Natural killer cell (primary cell): Measurements from ENCODE around the gene SACM1L. TPM values are rescaled to one million over a fixed set of nuclear protein-coding genes. Genes with fewer than 3 reads are reported as not detected.

Experiments
- ATAC-seq, 3 donors: fragments of 150-1000 bp in 2 of 3; fragments of 200-7000 bp in 1 of 3; cut with Tn5 transposase; 1 replicate in 1 of 3; 2 replicates in 2 of 3; pipeline ENCODE4 v1.10.0; 2021; ENCODE audit warnings: mild to moderate bottlenecking in 2 of 3, moderate library complexity in 2 of 3
- DNase-seq, 2 donors: peaks; one replicate each; pipeline versions ENCODE4 v3.0.0 to v3.0.0-alpha.2; 2013 to 2021; ENCODE audit warnings: mixed read lengths in 1 of 2
- H3K27ac ChIP-seq: one replicate; pipeline ENCODE4 v1.5.1; 2013; ENCODE audit warnings: mild to moderate bottlenecking, low read length
- H3K27me3 ChIP-seq: one replicate; pipeline ENCODE4 v1.6.1; 2013; ENCODE audit warnings: low read length; ENCODE audit not compliant: control insufficient read depth, insufficient read depth
- H3K36me3 ChIP-seq: one replicate; pipeline ENCODE4 v1.6.1; 2013; ENCODE audit warnings: low read length; ENCODE audit not compliant: control insufficient read depth, insufficient read depth
- H3K4me1 ChIP-seq: one replicate; pipeline ENCODE4 v1.6.1; 2013; ENCODE audit warnings: low read length; ENCODE audit not compliant: control insufficient read depth, insufficient read depth
- H3K4me3 ChIP-seq: one replicate; pipeline ENCODE4 v1.5.1; 2013; ENCODE audit warnings: low read length
- H3K9me3 ChIP-seq: one replicate; pipeline ENCODE4 v1.6.1; 2013; ENCODE audit warnings: low read length; ENCODE audit not compliant: control insufficient read depth, insufficient read depth
- H3K27ac Mint-ChIP-seq, 2 donors: one replicate each; pipeline ENCODE4 v1.8.0; 2022; ENCODE audit warnings: mild to moderate bottlenecking in 2 of 2, mixed read lengths in 2 of 2, moderate library complexity in 1 of 2
- H3K27me3 Mint-ChIP-seq, 2 donors: one replicate each; pipeline ENCODE4 v1.8.0; 2022; ENCODE audit warnings: low read depth in 2 of 2, mixed read lengths in 2 of 2
- H3K36me3 Mint-ChIP-seq: one replicate; pipeline ENCODE4 v1.8.0; 2022; ENCODE audit warnings: mixed read lengths
- H3K4me1 Mint-ChIP-seq, 2 donors: one replicate each; pipeline ENCODE4 v1.8.0; 2022; ENCODE audit warnings: mixed read lengths in 2 of 2
- H3K4me3 Mint-ChIP-seq: one replicate; pipeline ENCODE4 v1.8.0; 2022; ENCODE audit warnings: mild to moderate bottlenecking, moderate library complexity, mixed read lengths
- H3K9me3 Mint-ChIP-seq, 2 donors: one replicate each; pipeline ENCODE4 v1.8.0; 2022; ENCODE audit warnings: mixed read lengths in 2 of 2
- WGBS: methylation state at CpG from one replicate; pipeline ENCODE4 v1.1.7; 2013; ENCODE audit warnings: missing lambda C conversion rate; ENCODE audit not compliant: insufficient coverage; 5-methylcytosine and 5-hydroxymethylcytosine counted together
- intact Hi-C: fragments of 100-400 bp; cut with micrococcal nuclease; formaldehyde crosslinking; loops from one replicate; pipeline ENCODE4 v1.14.2; 2022
- total RNA-seq, 4 donors: library from RNA; stranded (reverse); fragments of 120-200 nt in 1 of 4; gene quantifications; one replicate each; pipeline versions ENCODE4 v1.2.3 to v1.2.4, GENCODE V29; 2013 to 2022
- TF ChIP-seq, protein P1 (sequence below): fragments of 200-600 bp; IDR thresholded peaks from one replicate; pipeline ENCODE4 v1.8.0; 2022; ENCODE audit warnings: antibody characterized with exemption

SACM1L gene
- total RNA-seq, 3 donors from 2014 or later (not counting 1 experiment from before 2014, with no cell fraction given) = 93.2 to 110 (median 93.9) TPM

DNA sequence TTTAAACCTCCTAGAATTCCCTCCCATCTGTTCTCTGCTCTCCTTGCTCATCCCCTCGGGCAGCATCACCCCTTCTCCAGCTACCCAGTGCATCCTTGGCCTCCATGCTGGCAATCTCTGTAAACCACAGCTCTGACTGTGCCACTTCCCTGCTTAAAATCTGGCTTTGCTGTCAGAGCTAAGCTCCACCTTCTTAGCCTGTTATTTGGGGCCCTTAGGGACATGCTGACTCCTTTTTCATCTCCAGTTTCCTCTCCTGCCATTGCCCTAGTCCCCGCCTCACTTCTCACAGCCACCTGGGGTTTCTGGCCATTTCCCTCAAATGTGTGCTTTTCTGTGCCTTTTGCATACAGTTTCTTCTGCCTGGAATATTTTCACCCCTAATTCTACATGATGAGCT, 101.4 kb downstream of the SACM1L start:
- H3K4me3 ChIP-seq = no peak overlapping the region
- DNase-seq (no peak), ATAC-seq (no peak)
- peaks cover 13% of the 10 kb centered on the region for H3K27me3 ChIP-seq
- no peak overlapping the region for H3K4me3 Mint-ChIP-seq
- no peaks in the 10 kb centered on the region for H3K9me3 ChIP-seq
- H3K9me3 Mint-ChIP-seq = peaks cover 2 to 5% of the 10 kb centered on the region in 2 donors
- H3K27ac Mint-ChIP-seq = no peak overlapping the region
- WGBS = 79% methylated on average over 2 of the region's 2 CpGs
- H3K4me1 ChIP-seq = peaks cover 3% of the 10 kb centered on the region
- no peaks in the 10 kb centered on the region for H3K36me3 ChIP-seq
- peaks cover 26 to 45% of the 10 kb centered on the region in 2 donors for H3K27me3 Mint-ChIP-seq
- TF ChIP-seq, protein P1, sequence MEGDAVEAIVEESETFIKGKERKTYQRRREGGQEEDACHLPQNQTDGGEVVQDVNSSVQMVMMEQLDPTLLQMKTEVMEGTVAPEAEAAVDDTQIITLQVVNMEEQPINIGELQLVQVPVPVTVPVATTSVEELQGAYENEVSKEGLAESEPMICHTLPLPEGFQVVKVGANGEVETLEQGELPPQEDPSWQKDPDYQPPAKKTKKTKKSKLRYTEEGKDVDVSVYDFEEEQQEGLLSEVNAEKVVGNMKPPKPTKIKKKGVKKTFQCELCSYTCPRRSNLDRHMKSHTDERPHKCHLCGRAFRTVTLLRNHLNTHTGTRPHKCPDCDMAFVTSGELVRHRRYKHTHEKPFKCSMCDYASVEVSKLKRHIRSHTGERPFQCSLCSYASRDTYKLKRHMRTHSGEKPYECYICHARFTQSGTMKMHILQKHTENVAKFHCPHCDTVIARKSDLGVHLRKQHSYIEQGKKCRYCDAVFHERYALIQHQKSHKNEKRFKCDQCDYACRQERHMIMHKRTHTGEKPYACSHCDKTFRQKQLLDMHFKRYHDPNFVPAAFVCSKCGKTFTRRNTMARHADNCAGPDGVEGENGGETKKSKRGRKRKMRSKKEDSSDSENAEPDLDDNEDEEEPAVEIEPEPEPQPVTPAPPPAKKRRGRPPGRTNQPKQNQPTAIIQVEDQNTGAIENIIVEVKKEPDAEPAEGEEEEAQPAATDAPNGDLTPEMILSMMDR = no peak
- no peaks in the 10 kb centered on the region for H3K36me3 Mint-ChIP-seq
- intact Hi-C loops = no loop called here
- H3K4me1 Mint-ChIP-seq = peaks cover 5 to 6% of the 10 kb centered on the region in 2 donors
- no peak overlapping the region for H3K27ac ChIP-seq

DNA sequence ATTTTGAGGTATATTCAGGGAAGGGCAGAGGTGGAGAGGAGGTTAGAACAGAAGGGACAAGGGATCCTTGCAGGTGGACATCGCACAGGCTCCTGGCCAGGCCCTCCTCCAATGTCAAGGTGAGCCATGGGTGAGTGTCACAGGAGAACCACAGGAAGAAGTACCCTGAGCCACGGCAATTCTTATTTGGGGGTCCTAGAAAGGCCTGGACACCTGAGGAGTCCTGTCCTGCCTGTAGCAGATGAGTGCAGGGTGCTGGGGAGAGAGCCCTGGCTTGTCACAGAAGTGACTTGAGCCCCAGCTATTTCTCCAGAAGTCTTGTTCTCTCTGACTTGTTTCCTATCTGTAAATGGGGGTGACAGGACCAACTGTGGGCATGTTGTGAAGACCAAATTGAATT, 102.8 kb downstream of the SACM1L start:
- Mint-ChIP-seq H3K4me1 (peaks cover 7 to 16% of the 10 kb centered on the region in 2 donors), H3K9me3 (peaks cover 2 to 5% of the 10 kb centered on the region in 2 donors), H3K4me3 (no peak overlapping the region), H3K27ac (no peak overlapping the region), H3K36me3 (no peaks in the 10 kb centered on the region), H3K27me3 (peaks cover 35 to 52% of the 10 kb centered on the region in 2 donors)
- Histone ChIP-seq H3K4me3 (no peak overlapping the region), H3K36me3 (no peaks in the 10 kb centered on the region), H3K27me3 (peaks cover 25% of the 10 kb centered on the region), H3K27ac (no peak overlapping the region), H3K9me3 (no peaks in the 10 kb centered on the region), H3K4me1 (peaks cover 13% of the 10 kb centered on the region)
- TF ChIP-seq, protein P1 = no peak
- intact Hi-C loops = no loop called here
- no peak for ATAC-seq
- WGBS = 93% methylated on average over 2 of the region's 2 CpGs
- DNase-seq = no peak

DNA sequence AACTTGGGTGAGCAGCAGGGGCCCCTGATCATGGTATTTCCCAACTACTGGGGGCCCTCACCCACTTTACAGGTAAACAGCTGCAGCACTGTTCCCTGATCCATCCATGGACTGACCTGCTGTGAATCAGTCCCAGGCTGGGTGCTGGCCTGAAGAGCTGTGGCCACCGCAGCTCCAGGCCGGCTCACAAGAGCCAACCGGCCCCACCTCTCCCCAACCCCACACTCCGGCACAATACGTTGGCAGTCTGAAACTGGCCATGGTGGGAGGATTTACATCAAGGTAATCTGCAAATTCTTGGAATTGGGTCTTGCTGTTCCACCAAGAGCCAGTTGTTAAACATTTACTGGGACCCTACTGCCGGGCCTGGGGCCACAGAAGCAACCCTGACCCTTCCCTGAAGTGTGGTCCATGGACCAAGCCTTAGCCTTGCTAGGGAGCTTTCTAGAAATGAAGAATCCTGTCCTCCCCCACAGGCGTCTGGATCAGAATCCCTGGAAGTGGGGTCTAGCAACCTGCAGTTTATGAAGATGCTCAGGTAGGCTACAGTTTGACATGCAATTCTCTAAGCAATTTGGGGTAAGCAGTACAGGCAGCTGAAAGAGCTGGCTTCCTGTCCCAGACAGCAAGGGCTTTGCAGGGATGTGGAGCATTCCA, 103.4 kb downstream of the SACM1L start:
- H3K4me3 Mint-ChIP-seq = no peak overlapping the region
- Histone ChIP-seq H3K4me3 (no peak overlapping the region), H3K36me3 (no peaks in the 10 kb centered on the region), H3K9me3 (no peaks in the 10 kb centered on the region), H3K4me1 (peaks cover 13% of the 10 kb centered on the region), H3K27ac (no peak overlapping the region), H3K27me3 (peaks cover 26% of the 10 kb centered on the region)
- H3K27me3 Mint-ChIP-seq = peaks cover 37 to 51% of the 10 kb centered on the region in 2 donors
- no peak for DNase-seq
- TF ChIP-seq, protein P1 = no peak
- intact Hi-C loops = no loop called here
- no peak overlapping the region for H3K27ac Mint-ChIP-seq
- H3K9me3 Mint-ChIP-seq = peaks cover 2 to 5% of the 10 kb centered on the region in 2 donors
- no peak for ATAC-seq
- WGBS = 93% methylated on average over 6 of the region's 7 CpGs
- no peaks in the 10 kb centered on the region for H3K36me3 Mint-ChIP-seq
- H3K4me1 Mint-ChIP-seq = peaks cover 7 to 16% of the 10 kb centered on the region in 2 donors
